GM18502 (cell line): ENCODE data around the gene RHEBL1.

ENCODE experiments used
- ATAC-seq: cut with Tn5 transposase; IDR thresholded peaks from one replicate; pipeline ENCODE4 v1.9.1; 2021; ENCODE audit warnings: mild to moderate bottlenecking; ENCODE audit not compliant: unreplicated experiment, poor library complexity

Gene RHEBL1

GRCh38 chr12:49055092-49055491, 14.7 kb downstream of the RHEBL1 start:
- no peak for ATAC-seq

GRCh38 chr12:49054524-49054923, 15.3 kb downstream of the RHEBL1 start:
- ATAC-seq = no peak

- no peak for ATAC-seq
Observed at GRCh38 chr12:49054096-49054495, 15.7 kb downstream of the RHEBL1 start.

- no peak for ATAC-seq
Observed at GRCh38 chr12:49052451-49053208, 17.1 kb downstream of the RHEBL1 start.

DNA sequence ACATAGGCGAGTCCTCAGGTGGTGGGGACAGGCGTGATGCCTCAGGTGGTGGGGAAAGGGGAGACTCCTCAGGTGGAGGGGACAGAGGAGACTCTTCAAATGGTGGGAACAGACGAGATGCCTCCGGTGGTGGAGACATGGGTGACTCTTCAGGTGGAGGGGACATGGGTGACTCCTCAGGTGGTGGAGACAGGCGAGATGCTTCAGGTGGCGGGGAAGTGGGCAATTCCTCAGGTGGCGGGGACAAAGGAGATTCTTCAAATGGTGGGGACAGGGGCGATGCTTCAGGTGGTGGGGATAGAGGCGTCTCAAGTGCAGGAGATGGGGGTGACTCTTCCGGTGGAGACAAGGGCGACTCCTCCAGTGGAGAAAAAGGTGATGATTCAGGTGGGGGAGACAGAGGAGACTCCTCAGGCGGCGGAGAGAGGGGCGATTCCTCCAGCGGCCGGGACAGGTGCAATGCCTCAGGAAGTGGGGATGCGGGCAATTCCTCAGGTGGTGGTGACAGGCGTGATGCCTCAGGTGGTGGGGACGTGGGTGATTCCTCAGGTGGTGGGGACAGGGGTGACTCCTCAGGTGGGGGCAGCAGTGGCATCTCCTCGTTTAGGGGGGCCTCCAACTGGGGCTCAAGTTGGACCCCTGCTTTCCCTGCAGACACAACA, 17.9 kb downstream of the RHEBL1 start:
- no peak for ATAC-seq

- ATAC-seq = no peak
Observed at GRCh38 chr12:49051373-49051764, 18.4 kb downstream of the RHEBL1 start.

DNA sequence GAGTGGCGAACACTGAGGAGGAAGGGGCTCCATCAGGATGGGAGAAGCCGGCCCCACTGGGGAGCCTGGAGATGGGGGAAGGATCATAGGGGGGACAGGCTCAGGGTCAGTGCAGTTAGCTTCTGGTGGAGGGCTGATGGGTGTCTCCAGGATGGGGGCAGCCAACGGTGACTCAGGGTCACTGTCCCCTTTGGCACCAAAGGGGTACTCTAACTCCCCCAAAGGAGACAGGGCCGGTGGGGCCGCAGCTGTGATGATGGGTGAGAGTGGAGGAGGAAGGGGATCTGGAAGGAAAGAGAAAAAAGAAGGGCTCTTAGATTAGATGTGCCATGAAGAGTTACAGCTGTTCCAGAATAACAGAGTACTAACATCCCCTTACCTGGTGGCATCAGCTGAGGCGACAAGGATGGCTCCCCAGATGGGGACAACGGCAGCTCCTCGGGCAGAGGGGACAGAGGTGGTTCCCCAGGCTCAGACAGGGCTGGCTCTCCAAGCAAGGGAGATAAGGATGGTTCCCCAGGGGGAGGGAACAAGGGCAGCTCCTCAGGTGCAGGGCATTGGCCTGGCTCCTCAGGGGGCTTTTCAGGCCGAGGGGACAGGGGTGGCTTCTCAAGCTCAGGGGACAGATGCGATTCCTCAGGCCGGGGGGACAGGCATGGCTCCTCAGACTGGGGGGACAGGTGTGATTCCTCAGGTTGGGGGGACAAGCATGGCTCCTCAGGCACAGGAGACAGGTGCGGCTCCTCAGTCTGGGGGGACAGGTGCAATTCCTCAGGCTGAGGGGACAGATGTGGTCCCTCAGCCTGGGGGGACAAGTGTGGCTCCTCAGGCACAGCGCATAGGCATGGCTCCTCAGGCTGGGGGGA, 19.0 kb downstream of the RHEBL1 start:
- ATAC-seq = no peak

DNA sequence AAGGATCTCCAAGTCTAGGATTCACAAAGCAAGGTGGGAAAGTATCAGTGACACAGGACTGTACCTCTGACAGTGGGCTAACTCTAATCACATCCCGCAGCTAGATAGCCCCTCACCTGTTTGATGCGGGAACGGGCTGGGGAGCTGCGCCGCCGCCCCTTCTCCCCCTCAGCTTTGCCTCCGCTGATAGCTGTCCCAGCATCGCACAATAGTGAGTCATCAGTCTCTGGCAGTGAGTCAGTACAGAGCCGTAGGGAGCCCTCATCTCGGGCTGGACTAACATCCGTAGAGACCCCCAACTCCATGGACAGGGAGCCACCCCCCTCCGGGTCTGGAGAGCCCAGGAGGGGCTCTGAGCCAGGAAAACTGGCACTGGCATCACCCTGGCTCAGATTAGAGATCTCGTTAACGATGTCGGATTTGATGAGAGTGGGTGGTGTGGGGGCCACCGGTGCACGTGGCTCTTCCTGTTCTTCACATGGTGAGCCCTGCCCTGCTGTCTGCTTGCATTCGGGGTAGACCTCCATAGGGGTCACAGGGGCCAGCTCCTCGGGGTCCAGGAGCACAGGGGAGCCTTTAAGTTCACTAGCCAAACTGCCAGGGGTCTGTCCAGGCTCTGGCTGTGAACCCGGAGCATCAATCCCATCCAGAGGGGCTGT, 20.1 kb downstream of the RHEBL1 start:
- ATAC-seq = no peak

- ATAC-seq = no peak
Observed at GRCh38 chr12:49048953-49049352, 20.8 kb downstream of the RHEBL1 start.

- no peak for ATAC-seq
Observed at GRCh38 chr12:49046129-49046895, 23.5 kb downstream of the RHEBL1 start.

DNA sequence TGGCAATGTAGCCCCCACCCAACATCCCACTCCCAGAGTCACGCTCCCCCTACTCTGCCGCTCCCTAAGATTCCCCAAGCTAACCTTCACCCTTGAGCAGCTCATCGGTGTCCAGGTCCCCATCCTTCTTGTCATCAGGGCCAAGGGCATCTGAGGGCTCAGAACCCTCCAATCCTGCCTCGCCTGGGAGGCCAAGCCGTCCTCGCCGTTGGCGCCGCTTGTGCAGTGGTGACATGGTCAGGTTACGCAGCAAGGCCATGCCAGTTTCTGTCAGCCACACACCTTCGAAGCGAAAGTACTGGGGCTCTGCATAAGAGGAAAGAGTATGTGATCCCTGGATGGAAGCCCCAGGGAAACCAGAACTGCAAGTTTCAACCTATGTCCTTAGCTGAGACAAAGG, 25.1 kb downstream of the RHEBL1 start:
- ATAC-seq = no peak

DNA sequence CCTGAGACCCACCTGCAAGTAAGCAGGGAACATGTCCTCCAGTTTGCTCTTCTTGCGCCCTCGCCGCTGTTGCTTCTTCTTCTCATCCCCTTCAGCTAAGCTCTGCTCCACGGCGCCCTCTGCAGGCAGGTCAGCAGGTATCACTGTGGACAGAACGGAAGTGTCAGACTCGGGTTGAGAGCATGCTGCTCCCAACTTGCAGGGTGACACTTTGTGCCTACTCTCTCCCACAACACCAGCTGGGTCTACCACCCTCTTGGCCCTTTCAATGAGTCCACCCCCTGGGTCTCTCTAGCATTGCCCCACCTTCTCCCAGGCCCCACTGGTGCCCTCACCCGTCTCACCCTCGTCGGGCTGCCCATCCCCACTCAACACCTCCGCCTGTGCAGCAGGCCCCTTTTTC, 25.9 kb downstream of the RHEBL1 start:
- ATAC-seq = no peak

DNA sequence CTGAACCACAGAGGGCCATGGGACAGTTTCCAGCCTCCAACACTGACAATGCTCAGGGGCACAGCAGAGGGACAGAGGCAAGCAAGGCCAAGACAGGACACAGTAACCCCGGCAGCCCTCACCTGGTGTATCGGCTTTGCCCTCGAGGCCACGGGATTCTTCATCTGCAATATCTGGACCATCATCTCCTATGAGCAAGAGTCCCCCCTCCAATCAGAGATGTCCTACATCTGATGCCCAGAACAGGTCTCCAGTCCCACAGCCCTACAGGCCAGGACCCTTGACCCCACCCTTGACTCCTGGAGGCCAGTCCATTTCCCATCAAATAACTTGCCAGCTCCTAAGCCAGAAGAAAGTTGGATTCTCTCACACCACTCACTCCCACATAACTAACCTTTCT, 26.5 kb downstream of the RHEBL1 start:
- no peak for ATAC-seq

DNA sequence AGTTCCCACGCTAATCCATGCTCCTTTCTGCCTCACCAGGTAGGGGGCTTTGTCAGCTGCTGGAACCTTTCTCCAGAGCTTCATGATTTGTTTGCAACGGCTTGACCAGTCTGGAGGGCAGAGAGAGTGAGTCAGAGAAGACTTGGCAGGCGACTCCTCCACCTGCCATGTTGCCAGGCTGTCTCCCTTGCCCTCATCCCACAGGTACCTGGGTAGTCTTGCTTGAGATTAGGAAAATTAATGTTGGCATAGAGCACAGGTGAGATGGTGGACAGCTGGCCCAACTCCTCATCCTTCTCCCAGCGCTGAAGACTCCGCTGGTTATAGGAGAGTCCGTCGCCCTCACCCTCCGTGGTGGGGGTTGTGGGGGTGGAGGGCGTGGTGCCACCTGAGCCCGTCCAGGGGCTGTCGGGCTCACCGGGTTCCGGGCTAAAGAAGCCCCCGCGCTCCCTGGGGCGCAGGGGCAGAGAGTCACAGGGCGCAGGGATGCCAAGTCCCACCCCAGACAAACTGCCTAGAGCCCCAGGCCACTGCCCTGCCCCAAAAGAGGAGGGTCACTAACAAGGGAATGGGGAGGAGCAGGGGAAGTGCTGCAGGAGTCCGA, 27.8 kb downstream of the RHEBL1 start:
- ATAC-seq = no peak

DNA sequence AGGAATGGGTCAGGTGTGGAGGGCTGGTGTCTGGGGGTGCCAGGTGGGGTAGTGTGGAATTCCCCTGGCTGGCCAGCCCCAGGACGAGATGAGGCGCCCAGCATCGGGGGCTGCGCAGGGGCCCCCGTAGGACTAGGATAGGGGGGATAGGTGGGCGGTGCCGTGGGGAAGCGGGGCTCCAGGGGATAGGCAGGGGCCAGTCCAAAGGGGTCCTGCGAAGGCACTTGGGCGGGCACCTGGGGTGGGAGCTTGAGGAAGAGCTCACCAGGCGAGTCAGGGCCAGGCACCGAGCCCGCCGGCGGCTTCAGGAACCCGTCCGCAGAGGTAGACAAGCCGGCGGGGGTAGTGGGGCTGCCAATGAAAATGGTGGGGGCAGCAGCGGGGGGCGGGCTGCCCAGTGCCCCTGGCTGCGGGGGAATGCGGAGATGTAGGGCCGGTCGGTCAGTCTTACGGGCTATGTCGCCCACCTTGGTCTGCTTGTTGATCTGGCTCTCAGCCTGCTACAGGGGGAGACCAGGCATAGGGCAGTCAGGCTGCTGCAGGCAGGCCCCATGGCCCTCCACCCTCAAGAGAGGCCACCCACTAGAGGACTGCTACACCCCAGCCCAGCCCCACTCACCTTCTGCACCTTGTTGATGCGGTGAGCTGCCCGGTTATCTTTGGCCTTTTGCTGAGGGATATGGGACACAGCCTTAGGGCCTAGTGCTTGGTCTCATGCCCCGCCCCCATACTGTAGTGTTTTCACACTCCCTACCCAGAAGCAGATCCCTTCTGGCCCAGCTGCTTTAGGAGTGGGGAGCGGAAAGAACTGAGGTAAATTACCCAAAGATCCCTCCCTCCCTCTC, 28.5 kb downstream of the RHEBL1 start:
- ATAC-seq = no peak

- ATAC-seq = no peak
Observed at GRCh38 chr12:49040364-49040855, 29.4 kb downstream of the RHEBL1 start.

GRCh38 chr12:49039421-49040363, 30.1 kb downstream of the RHEBL1 start:
- ATAC-seq = no peak
